ENCODE data around the gene IRF7. TPM values are rescaled to one million over a fixed set of nuclear protein-coding genes. Genes with fewer than 3 reads are reported as not detected.

Gene IRF7
- polyA plus RNA-seq, 1 of the 3 experiments (the other 2 are of a cell fraction) = 6.3 TPM

DNA sequence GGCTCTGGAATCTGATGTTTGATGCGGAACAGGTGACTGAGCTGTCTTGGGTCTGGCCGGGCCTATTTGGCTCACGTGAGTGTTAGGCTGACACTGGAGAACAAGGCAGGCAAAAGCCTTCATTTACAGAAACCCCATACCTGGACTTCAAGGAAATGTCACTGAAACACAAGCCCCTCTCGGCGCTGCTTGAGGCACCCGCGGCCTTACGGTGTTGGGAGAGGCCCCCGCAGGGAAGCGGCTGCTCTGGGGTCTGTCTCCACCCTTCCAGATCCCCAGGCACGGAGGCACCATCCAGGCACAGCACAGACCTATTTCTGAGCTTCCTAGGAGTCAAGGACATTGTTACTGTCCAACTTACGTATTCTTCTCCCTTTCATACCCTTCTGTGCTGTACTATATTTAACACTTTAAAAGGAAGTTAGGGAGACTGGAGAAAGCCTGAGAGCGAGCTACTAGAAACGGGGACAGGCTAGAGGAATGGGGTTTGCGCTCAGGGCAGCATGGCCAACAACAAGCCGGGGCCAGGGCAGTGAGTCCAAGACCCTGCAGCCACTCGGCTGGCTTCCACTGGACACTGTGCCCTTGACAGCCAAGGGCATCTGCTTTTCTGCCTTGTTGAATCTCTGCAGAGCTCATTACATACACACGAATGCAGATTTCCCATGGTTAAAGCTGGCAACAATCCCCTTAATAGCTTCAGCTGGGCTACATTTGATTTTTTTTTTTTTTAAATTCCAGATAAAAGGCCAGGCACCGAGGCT is 45.1 kb upstream of the IRF7 start:
- CTCF ChIA-PET = interaction anchor here (1.5 to 13.1 kb wide), 2 partner anchors 8 to 64 kb away, joined by 3 to 150 read pairs; no protein-coding TSS in a partner anchor
- DNase-seq = no peak
- Histone ChIP-seq H3K4me2 (no peak overlapping the region), H3F3A (replicated peaks; ENCODE audit: insufficient read depth) (no peaks in the 10 kb centered on the region), H3K4me3 (ENCODE audit: low read depth in 2 of 2, low read length in 1 of 2) (no peak overlapping the region), H4K20me1 (ENCODE audit: insufficient read depth) (0 out of 2 replicates have a peak, but pooled peaks cover 4% of the 10 kb centered on the region), H3K27ac (ENCODE audit: low read depth in 2 of 2, low read length in 1 of 2) (no peak overlapping the region), H3K27me3 (ENCODE audit: insufficient read depth) (no peaks in the 10 kb centered on the region), H3K4me1 (ENCODE audit: control insufficient read depth in 1 of 2, insufficient read depth in 2 of 2, low read depth in 1 of 2, low read length in 1 of 2) (no peaks in the 10 kb centered on the region), H3K9me3 (no peaks in the 10 kb centered on the region), H3K36me3 (replicated peaks in 1 of 2; ENCODE audit: control insufficient read depth in 1 of 2, insufficient read depth in 2 of 2, low read length in 1 of 2) (peaks cover 3 to 40% of the 10 kb centered on the region in 2 experiments), H3K9me2 (no peaks in the 10 kb centered on the region), H3K79me2 (ENCODE audit: insufficient read depth) (no peaks in the 10 kb centered on the region), H2AFZ (ENCODE audit: low read depth) (no peak overlapping the region), H3K9ac (no peak overlapping the region)
- WGBS (ENCODE audit: low lambda C conversion rate) = 94% methylated on average over 19 of the region's 19 CpGs
- TF ChIP-seq TCF12 (IDR thresholded peaks at IDR 0.05) (no peak), SIN3A (IDR thresholded peaks at IDR 0.05; ENCODE audit: borderline replicate concordance, low read depth, low read length) (no peak), EP300 (IDR thresholded peaks at IDR 0.05; ENCODE audit: borderline replicate concordance in 1 of 2, low read depth in 1 of 2, low read length in 1 of 2) (no peak), SMC3 (IDR thresholded peaks at IDR 0.05; ENCODE audit: low read depth, low read length) (no peak), MXI1 (IDR thresholded peaks at IDR 0.05; ENCODE audit: low read depth, low read length) (no peak), EZH2phosphoT487 (IDR thresholded peaks at IDR 0.05; ENCODE audit: borderline replicate concordance, low read depth) (no peak), TEAD4 (IDR thresholded peaks at IDR 0.05; ENCODE audit: borderline replicate concordance, insufficient read depth) (no peak), FOSL2 (IDR thresholded peaks at IDR 0.05; ENCODE audit: borderline replicate concordance, low read depth) (no peak), POLR2AphosphoS5 (IDR thresholded peaks at IDR 0.05; ENCODE audit: low read depth, low read length) (no peak)
- TF ChIP-seq, protein P1, sequence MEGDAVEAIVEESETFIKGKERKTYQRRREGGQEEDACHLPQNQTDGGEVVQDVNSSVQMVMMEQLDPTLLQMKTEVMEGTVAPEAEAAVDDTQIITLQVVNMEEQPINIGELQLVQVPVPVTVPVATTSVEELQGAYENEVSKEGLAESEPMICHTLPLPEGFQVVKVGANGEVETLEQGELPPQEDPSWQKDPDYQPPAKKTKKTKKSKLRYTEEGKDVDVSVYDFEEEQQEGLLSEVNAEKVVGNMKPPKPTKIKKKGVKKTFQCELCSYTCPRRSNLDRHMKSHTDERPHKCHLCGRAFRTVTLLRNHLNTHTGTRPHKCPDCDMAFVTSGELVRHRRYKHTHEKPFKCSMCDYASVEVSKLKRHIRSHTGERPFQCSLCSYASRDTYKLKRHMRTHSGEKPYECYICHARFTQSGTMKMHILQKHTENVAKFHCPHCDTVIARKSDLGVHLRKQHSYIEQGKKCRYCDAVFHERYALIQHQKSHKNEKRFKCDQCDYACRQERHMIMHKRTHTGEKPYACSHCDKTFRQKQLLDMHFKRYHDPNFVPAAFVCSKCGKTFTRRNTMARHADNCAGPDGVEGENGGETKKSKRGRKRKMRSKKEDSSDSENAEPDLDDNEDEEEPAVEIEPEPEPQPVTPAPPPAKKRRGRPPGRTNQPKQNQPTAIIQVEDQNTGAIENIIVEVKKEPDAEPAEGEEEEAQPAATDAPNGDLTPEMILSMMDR (IDR thresholded peaks at IDR 0.05) = no peak
- TF ChIP-seq, protein P2, sequence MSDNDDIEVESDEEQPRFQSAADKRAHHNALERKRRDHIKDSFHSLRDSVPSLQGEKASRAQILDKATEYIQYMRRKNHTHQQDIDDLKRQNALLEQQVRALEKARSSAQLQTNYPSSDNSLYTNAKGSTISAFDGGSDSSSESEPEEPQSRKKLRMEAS (IDR thresholded peaks at IDR 0.05; ENCODE audit: low read depth) = no peak
- TF ChIP-seq, protein P3, sequence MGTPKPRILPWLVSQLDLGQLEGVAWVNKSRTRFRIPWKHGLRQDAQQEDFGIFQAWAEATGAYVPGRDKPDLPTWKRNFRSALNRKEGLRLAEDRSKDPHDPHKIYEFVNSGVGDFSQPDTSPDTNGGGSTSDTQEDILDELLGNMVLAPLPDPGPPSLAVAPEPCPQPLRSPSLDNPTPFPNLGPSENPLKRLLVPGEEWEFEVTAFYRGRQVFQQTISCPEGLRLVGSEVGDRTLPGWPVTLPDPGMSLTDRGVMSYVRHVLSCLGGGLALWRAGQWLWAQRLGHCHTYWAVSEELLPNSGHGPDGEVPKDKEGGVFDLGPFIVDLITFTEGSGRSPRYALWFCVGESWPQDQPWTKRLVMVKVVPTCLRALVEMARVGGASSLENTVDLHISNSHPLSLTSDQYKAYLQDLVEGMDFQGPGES (IDR thresholded peaks at IDR 0.05; ENCODE audit: low read depth, low read length) = no peak
- TF ChIP-seq, protein P4, sequence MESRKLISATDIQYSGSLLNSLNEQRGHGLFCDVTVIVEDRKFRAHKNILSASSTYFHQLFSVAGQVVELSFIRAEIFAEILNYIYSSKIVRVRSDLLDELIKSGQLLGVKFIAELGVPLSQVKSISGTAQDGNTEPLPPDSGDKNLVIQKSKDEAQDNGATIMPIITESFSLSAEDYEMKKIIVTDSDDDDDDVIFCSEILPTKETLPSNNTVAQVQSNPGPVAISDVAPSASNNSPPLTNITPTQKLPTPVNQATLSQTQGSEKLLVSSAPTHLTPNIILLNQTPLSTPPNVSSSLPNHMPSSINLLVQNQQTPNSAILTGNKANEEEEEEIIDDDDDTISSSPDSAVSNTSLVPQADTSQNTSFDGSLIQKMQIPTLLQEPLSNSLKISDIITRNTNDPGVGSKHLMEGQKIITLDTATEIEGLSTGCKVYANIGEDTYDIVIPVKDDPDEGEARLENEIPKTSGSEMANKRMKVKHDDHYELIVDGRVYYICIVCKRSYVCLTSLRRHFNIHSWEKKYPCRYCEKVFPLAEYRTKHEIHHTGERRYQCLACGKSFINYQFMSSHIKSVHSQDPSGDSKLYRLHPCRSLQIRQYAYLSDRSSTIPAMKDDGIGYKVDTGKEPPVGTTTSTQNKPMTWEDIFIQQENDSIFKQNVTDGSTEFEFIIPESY (IDR thresholded peaks at IDR 0.05; ENCODE audit: borderline replicate concordance, low read depth) = no peak
- POLR2A ChIA-PET = interaction anchor here (0.6 to 1.2 kb wide), 3 partner anchors 19 to 302 kb away, joined by 3 to 4 read pairs (median 3); no protein-coding TSS in a partner anchor

Data from SK-N-SH (cell line).